BJ (cell line): ENCODE results near the gene FARP2. TPM values are rescaled to one million over a fixed set of nuclear protein-coding genes. Genes with fewer than 3 reads are reported as not detected.
"Not testable (repeated sequence)": the region's sequence is repeated elsewhere in the genome, so short reads cannot be mapped to it uniquely, and the experiment has no call there.

ENCODE experiments used
- CTCF ChIA-PET: fragments of 350-600 bp; formaldehyde crosslinking; extraction: SDS; loops from one replicate; lab custom pipeline; 2021; ENCODE audit warnings: antibody characterized with exemption, inconsistent platforms; lab: Yijun Ruan, JAX
- POLR2A ChIA-PET: fragments of 300-600 bp; sonication (Branson Sonifier 250); formaldehyde crosslinking; extraction: SDS; loops from one replicate; lab custom pipeline; 2021; ENCODE audit warnings: antibody characterized with exemption; lab: Charles Lee
- DNase-seq: peaks from one replicate; pipeline ENCODE4 v3.0.0-alpha.2; 2011; ENCODE audit warnings: low read depth
- H3K27me3 ChIP-seq: 2 replicates; pipeline ENCODE4 v1.6.0; 2011; ENCODE audit warnings: low read length; ENCODE audit not compliant: control insufficient read depth, insufficient read depth
- H3K36me3 ChIP-seq: 2 replicates; pipeline ENCODE4 v1.5.1; 2011; ENCODE audit warnings: low read length; ENCODE audit not compliant: control insufficient read depth, insufficient read depth
- H3K4me3 ChIP-seq: 2 replicates; pipeline ENCODE4 v1.5.1; 2011; ENCODE audit warnings: low read depth, mild to moderate bottlenecking, control low read depth, low read length
- CTCF ChIP-seq: IDR thresholded peaks from 2 replicates; pipeline ENCODE4 v1.5.1; 2011; ENCODE audit warnings: low read depth, mild to moderate bottlenecking, control low read depth, inconsistent platforms, low read length, moderate library complexity; ENCODE audit not compliant: insufficient read depth
- polyA plus RNA-seq: library from polyadenylated mRNA; depleted of rRNA; stranded (reverse); fragments of >200 nt; gene quantifications from 2 replicates; pipeline ENCODE4 v1.2.3, GENCODE V29; 2011

The FARP2 gene
- polyA plus RNA-seq, 1 experiment: 28.7 TPM

GRCh38 chr2:241393524-241394196 lies 37.6 kb downstream of the FARP2 start:
- no peak overlapping the region for H3K4me3 ChIP-seq
- ChIA-PET CTCF (no interaction called here), POLR2A (no interaction called here)
- no peak for DNase-seq
- TF ChIP-seq CTCF: no peak
- H3K27me3 ChIP-seq: no peaks in the 10 kb centered on the region
- H3K36me3 ChIP-seq: no peaks in the 10 kb centered on the region

GRCh38 chr2:241396809-241397208 lies 40.7 kb downstream of the FARP2 start:
- H3K36me3 ChIP-seq, H3K4me3 ChIP-seq, H3K27me3 ChIP-seq, POLR2A ChIA-PET, CTCF ChIA-PET, DNase-seq: not testable (repeated sequence)

- no peaks in the 10 kb centered on the region for H3K27me3 ChIP-seq
- H3K36me3 ChIP-seq: no peaks in the 10 kb centered on the region
- DNase-seq: no peak
- TF ChIP-seq CTCF: no peak
- H3K4me3 ChIP-seq: no peak overlapping the region
- ChIA-PET POLR2A (no interaction called here), CTCF (interaction anchor here (1.6 kb wide), 1 partner anchor 11 kb away, joined by 4 read pairs; no protein-coding TSS in a partner anchor)
These were observed 44.1 kb downstream of the FARP2 start for GRCh38 chr2:241399941-241400922.

GRCh38 chr2:241408849-241409248 lies 52.8 kb downstream of the FARP2 start:
- no peak for TF ChIP-seq CTCF
- CTCF ChIA-PET: interaction anchor here (0.9 to 1.2 kb wide), 2 partner anchors 17 to 134 kb away, joined by 3 read pairs; no protein-coding TSS in a partner anchor
- no peak for DNase-seq
- Histone ChIP-seq H3K36me3 (peaks cover 8% of the 10 kb centered on the region), H3K4me3 (no peak overlapping the region), H3K27me3 (no peaks in the 10 kb centered on the region)
- POLR2A ChIA-PET: no interaction called here

- Histone ChIP-seq H3K4me3 (no peak overlapping the region), H3K27me3 (no peaks in the 10 kb centered on the region), H3K36me3 (peaks cover 10% of the 10 kb centered on the region)
- TF ChIP-seq CTCF: no peak
- ChIA-PET POLR2A (no interaction called here), CTCF (no interaction called here)
- DNase-seq: no peak
These were observed 54.7 kb downstream of the FARP2 start for GRCh38 chr2:241410739-241411176.
